Hepatocyte (in vitro differentiated cells): ENCODE data around the gene KCND2. TPM values are rescaled to one million over a fixed set of nuclear protein-coding genes. Genes with fewer than 3 reads are reported as not detected.

Experiments used
- DNase-seq: peaks from one replicate; pipeline ENCODE4 v3.0.0-alpha.2; 2016; ENCODE audit warnings: low spot score
- H2AFZ ChIP-seq: fragments of 200-600 bp; sonication (generic); 2 replicates; pipeline ENCODE4 v1.6.0; 2016; ENCODE audit warnings: antibody characterized with exemption, mild to moderate bottlenecking
- H3K27ac ChIP-seq: fragments of 200-600 bp; sonication (generic); 2 replicates; pipeline ENCODE4 v1.5.1; 2016; ENCODE audit warnings: mild to moderate bottlenecking
- H3K27me3 ChIP-seq: fragments of 200-600 bp; sonication (generic); 2 replicates; pipeline ENCODE4 v1.6.1; 2016
- H3K36me3 ChIP-seq: fragments of 200-600 bp; sonication (generic); replicated peaks from 2 replicates; pipeline ENCODE4 v1.5.1; 2016; ENCODE audit warnings: low read depth; ENCODE audit not compliant: insufficient read depth
- H3K4me1 ChIP-seq: fragments of 200-600 bp; sonication (generic); 2 replicates; pipeline ENCODE4 v1.5.1; 2016; ENCODE audit warnings: mild to moderate bottlenecking, moderate library complexity; ENCODE audit not compliant: insufficient read depth
- H3K4me2 ChIP-seq: fragments of 200-600 bp; sonication (generic); 2 replicates; pipeline ENCODE4 v1.6.0; 2016
- H3K4me3 ChIP-seq: fragments of 200-600 bp; sonication (generic); 2 replicates; pipeline ENCODE4 v1.5.1; 2016; ENCODE audit warnings: mild to moderate bottlenecking
- H3K79me2 ChIP-seq: fragments of 200-600 bp; sonication (generic); 2 replicates; pipeline ENCODE4 v1.6.0; 2017; ENCODE audit warnings: mild to moderate bottlenecking
- H3K9me2 ChIP-seq: fragments of 200-600 bp; sonication (generic); replicated peaks from 2 replicates; pipeline ENCODE4 v1.6.0; 2017; ENCODE audit warnings: mild to moderate bottlenecking; ENCODE audit not compliant: insufficient read depth
- H3K9me3 ChIP-seq: fragments of 200-600 bp; sonication (generic); 2 replicates; pipeline ENCODE4 v1.5.1; 2016; ENCODE audit warnings: low read depth, mild to moderate bottlenecking
- H4K20me1 ChIP-seq: fragments of 200-600 bp; sonication (generic); 2 replicates; pipeline ENCODE4 v1.6.0; 2016; ENCODE audit warnings: mild to moderate bottlenecking; ENCODE audit not compliant: insufficient read depth, poor library complexity, severe bottlenecking
- CTCF ChIP-seq: fragments of 200-600 bp; sonication (generic); IDR thresholded peaks from 2 replicates; pipeline ENCODE4 v1.5.1; 2016; ENCODE audit warnings: antibody characterized with exemption, mild to moderate bottlenecking; ENCODE audit not compliant: poor library complexity
- EZH2 ChIP-seq: fragments of 200-600 bp; sonication (generic); IDR thresholded peaks from 2 replicates; pipeline ENCODE4 v1.6.1; 2016; ENCODE audit warnings: antibody characterized with exemption, mild to moderate bottlenecking, borderline replicate concordance
- EZH2phosphoT487 ChIP-seq: fragments of 200-600 bp; sonication (generic); IDR thresholded peaks from one replicate; pipeline ENCODE4 v1.6.1; 2018; ENCODE audit warnings: antibody characterized with exemption, mild to moderate bottlenecking, low read depth, moderate library complexity; ENCODE audit not compliant: unreplicated experiment, severe bottlenecking
- WGBS: methylation state at CpG from one replicate; pipeline ENCODE4 v1.1.6; 2016; ENCODE audit warnings: low lambda C conversion rate; ENCODE audit errors: missing lambda C conversion rate; 5-methylcytosine and 5-hydroxymethylcytosine counted together
- polyA plus RNA-seq: library from polyadenylated mRNA; unstranded; fragments of >200 nt; fragmentation: Nextera tagmentation; extraction: Ambion mirVana; gene quantifications from 2 replicates; pipeline ENCODE4 v1.2.1, GENCODE V29; 2016
- total RNA-seq: library from RNA; depleted of rRNA; stranded (reverse); fragments of >200 nt; gene quantifications from 2 replicates; pipeline ENCODE4 v1.2.3, GENCODE V29; 2014

Gene KCND2
- total and polyA plus RNA-seq, 2 experiments from 2014 or later: 0.58 to 3.6 TPM

GRCh38 chr7:120254845-120255244, 18.1 kb upstream of the KCND2 start:
- 87% methylated on average over 1 of the region's 1 CpG for WGBS
- Histone ChIP-seq H3K9me2 (no peaks in the 10 kb centered on the region), H3K4me2 (no peak overlapping the region), H2AFZ (no peak overlapping the region), H3K36me3 (no peaks in the 10 kb centered on the region), H3K79me2 (no peaks in the 10 kb centered on the region), H4K20me1 (no peaks in the 10 kb centered on the region), H3K4me3 (no peak overlapping the region), H3K9me3 (no peaks in the 10 kb centered on the region), H3K27me3 (no peaks in the 10 kb centered on the region), H3K4me1 (no peaks in the 10 kb centered on the region), H3K27ac (no peak overlapping the region)
- DNase-seq: no peak
- TF ChIP-seq EZH2phosphoT487 (no peak), CTCF (no peak), EZH2 (no peak)

- Histone ChIP-seq H3K79me2 (no peaks in the 10 kb centered on the region), H2AFZ (no peak overlapping the region), H3K4me1 (no peaks in the 10 kb centered on the region), H3K4me3 (no peak overlapping the region), H3K9me3 (no peaks in the 10 kb centered on the region), H3K27ac (no peak overlapping the region), H3K9me2 (no peaks in the 10 kb centered on the region), H3K36me3 (no peaks in the 10 kb centered on the region), H3K4me2 (no peak overlapping the region), H3K27me3 (no peaks in the 10 kb centered on the region), H4K20me1 (no peaks in the 10 kb centered on the region)
- TF ChIP-seq CTCF (no peak), EZH2phosphoT487 (no peak), EZH2 (no peak)
- DNase-seq: no peak
Measured at GRCh38 chr7:120256344-120257070, 16.5 kb upstream of the KCND2 start.

GRCh38 chr7:120259386-120259785, 13.6 kb upstream of the KCND2 start:
- no peaks in the 10 kb centered on the region for H3K36me3 ChIP-seq
- H3K4me2 ChIP-seq: no peak overlapping the region
- no peak for DNase-seq
- H3K4me1 ChIP-seq: no peaks in the 10 kb centered on the region
- 76% methylated on average over 2 of the region's 2 CpGs for WGBS
- no peaks in the 10 kb centered on the region for H3K79me2 ChIP-seq
- no peak overlapping the region for H3K27ac ChIP-seq
- no peaks in the 10 kb centered on the region for H3K9me2 ChIP-seq
- no peaks in the 10 kb centered on the region for H4K20me1 ChIP-seq
- H2AFZ ChIP-seq: no peak overlapping the region
- TF ChIP-seq EZH2phosphoT487 (no peak), EZH2 (no peak), CTCF (no peak)
- H3K4me3 ChIP-seq: no peak overlapping the region
- no peaks in the 10 kb centered on the region for H3K27me3 ChIP-seq
- H3K9me3 ChIP-seq: no peaks in the 10 kb centered on the region
